HG03139 (cell line): ENCODE measurements around the gene AKAIN1.

Experiments used
- ATAC-seq: cut with Tn5 transposase; IDR thresholded peaks from one replicate; pipeline ENCODE4 v1.9.1; 2021; ENCODE audit not compliant: unreplicated experiment

The AKAIN1 gene

GRCh38 chr18:5162111-5162510, 34.9 kb downstream of the AKAIN1 start:
- ATAC-seq: no peak

- ATAC-seq: no peak
These were observed 38.0 kb downstream of the AKAIN1 start for GRCh38 chr18:5159080-5159479.

- ATAC-seq: no peak
These were observed 38.5 kb downstream of the AKAIN1 start for GRCh38 chr18:5158587-5158986.

GRCh38 chr18:5158172-5158571, 38.9 kb downstream of the AKAIN1 start:
- no peak for ATAC-seq

- no peak for ATAC-seq
These were observed 41.2 kb downstream of the AKAIN1 start for GRCh38 chr18:5155907-5156287.

- no peak for ATAC-seq
These were observed 41.7 kb downstream of the AKAIN1 start for GRCh38 chr18:5155218-5155906.

- no peak for ATAC-seq
These were observed 44.6 kb downstream of the AKAIN1 start for GRCh38 chr18:5152343-5153020.

- no peak for ATAC-seq
These were observed 46.2 kb downstream of the AKAIN1 start for GRCh38 chr18:5150894-5151293.

GRCh38 chr18:5146093-5146492, 51.0 kb downstream of the AKAIN1 start:
- no peak for ATAC-seq

- no peak for ATAC-seq
These were observed 51.8 kb downstream of the AKAIN1 start for GRCh38 chr18:5145168-5145825.

GRCh38 chr18:5144629-5145028, 52.4 kb downstream of the AKAIN1 start:
- no peak for ATAC-seq

GRCh38 chr18:5142859-5143258, 54.2 kb downstream of the AKAIN1 start:
- no peak for ATAC-seq

GRCh38 chr18:5142131-5142530, 54.9 kb downstream of the AKAIN1 start:
- no peak for ATAC-seq

- no peak for ATAC-seq
These were observed 59.8 kb downstream of the AKAIN1 start for GRCh38 chr18:5137261-5137660.

- no peak for ATAC-seq
These were observed 64.1 kb downstream of the AKAIN1 start for GRCh38 chr18:5132987-5133386.

- ATAC-seq: no peak
These were observed 74.8 kb downstream of the AKAIN1 start for GRCh38 chr18:5122272-5122671.

- ATAC-seq: no peak
These were observed 86.8 kb downstream of the AKAIN1 start for GRCh38 chr18:5110266-5110665.

- ATAC-seq: no peak
These were observed 89.1 kb downstream of the AKAIN1 start for GRCh38 chr18:5107988-5108387.

GRCh38 chr18:5106730-5107129, 90.3 kb downstream of the AKAIN1 start:
- no peak for ATAC-seq

- no peak for ATAC-seq
These were observed 92.8 kb downstream of the AKAIN1 start for GRCh38 chr18:5104246-5104645.

GRCh38 chr18:5103693-5104092, 93.4 kb downstream of the AKAIN1 start:
- no peak for ATAC-seq

GRCh38 chr18:5103286-5103685, 93.8 kb downstream of the AKAIN1 start:
- ATAC-seq: no peak
